GM12878 (cell line): ENCODE measurements around the gene TACC2.

Source experiments
- ELK1 ChIP-seq: IDR thresholded peaks from 2 replicates; pipeline ENCODE4 v1.6.1; 2012; ENCODE audit warnings: low read depth, low read length, improper control_type of control experiment
- TF ChIP-seq, protein P1 (sequence below): IDR thresholded peaks from 2 replicates; pipeline ENCODE4 v1.6.1; 2012; ENCODE audit warnings: mild to moderate bottlenecking, low read depth, low read length

- TF ChIP-seq, protein P1, sequence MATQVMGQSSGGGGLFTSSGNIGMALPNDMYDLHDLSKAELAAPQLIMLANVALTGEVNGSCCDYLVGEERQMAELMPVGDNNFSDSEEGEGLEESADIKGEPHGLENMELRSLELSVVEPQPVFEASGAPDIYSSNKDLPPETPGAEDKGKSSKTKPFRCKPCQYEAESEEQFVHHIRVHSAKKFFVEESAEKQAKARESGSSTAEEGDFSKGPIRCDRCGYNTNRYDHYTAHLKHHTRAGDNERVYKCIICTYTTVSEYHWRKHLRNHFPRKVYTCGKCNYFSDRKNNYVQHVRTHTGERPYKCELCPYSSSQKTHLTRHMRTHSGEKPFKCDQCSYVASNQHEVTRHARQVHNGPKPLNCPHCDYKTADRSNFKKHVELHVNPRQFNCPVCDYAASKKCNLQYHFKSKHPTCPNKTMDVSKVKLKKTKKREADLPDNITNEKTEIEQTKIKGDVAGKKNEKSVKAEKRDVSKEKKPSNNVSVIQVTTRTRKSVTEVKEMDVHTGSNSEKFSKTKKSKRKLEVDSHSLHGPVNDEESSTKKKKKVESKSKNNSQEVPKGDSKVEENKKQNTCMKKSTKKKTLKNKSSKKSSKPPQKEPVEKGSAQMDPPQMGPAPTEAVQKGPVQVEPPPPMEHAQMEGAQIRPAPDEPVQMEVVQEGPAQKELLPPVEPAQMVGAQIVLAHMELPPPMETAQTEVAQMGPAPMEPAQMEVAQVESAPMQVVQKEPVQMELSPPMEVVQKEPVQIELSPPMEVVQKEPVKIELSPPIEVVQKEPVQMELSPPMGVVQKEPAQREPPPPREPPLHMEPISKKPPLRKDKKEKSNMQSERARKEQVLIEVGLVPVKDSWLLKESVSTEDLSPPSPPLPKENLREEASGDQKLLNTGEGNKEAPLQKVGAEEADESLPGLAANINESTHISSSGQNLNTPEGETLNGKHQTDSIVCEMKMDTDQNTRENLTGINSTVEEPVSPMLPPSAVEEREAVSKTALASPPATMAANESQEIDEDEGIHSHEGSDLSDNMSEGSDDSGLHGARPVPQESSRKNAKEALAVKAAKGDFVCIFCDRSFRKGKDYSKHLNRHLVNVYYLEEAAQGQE: no peak
- TF ChIP-seq ELK1: no peak
Measured at GRCh38 chr10:122213364-122213763, 224.4 kb downstream of the TACC2 start.
